ENCODE results near the gene ASGR2. TPM values are rescaled to one million over a fixed set of nuclear protein-coding genes. Genes with fewer than 3 reads are reported as not detected.
"Not testable (repeated sequence)": the region's sequence is repeated elsewhere in the genome, so short reads cannot be mapped to it uniquely, and the experiment has no call there.

The ASGR2 gene
- polyA plus RNA-seq (2013, experiment 1 of 2): 0.55 TPM
- 0.82 TPM for polyA plus RNA-seq (2013, experiment 2 of 2)

- Histone ChIP-seq H3K9me3 (ENCODE audit: insufficient read depth, low read depth, low read length) (no peaks in the 10 kb centered on the region), H3K27me3 (ENCODE audit: insufficient read depth, low read length) (no peaks in the 10 kb centered on the region), H3K9ac (ENCODE audit: low read depth, low read length) (no peak within 1 kb of the TSS), H3K27ac (ENCODE audit: low read depth, low read length) (no peak within 1 kb of the TSS), H3K36me3 (ENCODE audit: insufficient read depth, low read length) (no peaks in the 10 kb centered on the region), H3K4me1 (ENCODE audit: insufficient read depth, low read length) (no peaks in the 10 kb centered on the region), H3K4me3 (ENCODE audit: low read length) (no peak within 1 kb of the TSS)
- 89% methylated on average over 14 of the region's 14 CpGs for WGBS
Measured at GRCh38 chr17:7114241-7114874, at the start of gene ASGR2. TSS of gene ASGR2 (minus strand) at chr17:7114822. CDS start at chr17:7114240, 582 bp downstream.

GRCh38 chr17:7159571-7159970, 44.9 kb upstream of the ASGR2 start:
- H3K27ac ChIP-seq (ENCODE audit: low read depth, low read length); H3K9me3 ChIP-seq (ENCODE audit: insufficient read depth, low read depth, low read length); H3K4me1 ChIP-seq (ENCODE audit: insufficient read depth, low read length); H3K4me3 ChIP-seq (ENCODE audit: low read length); H3K9ac ChIP-seq (ENCODE audit: low read depth, low read length); H3K36me3 ChIP-seq (ENCODE audit: insufficient read depth, low read length); H3K27me3 ChIP-seq (ENCODE audit: insufficient read depth, low read length): not testable (repeated sequence)
- 89% methylated on average over 10 of the region's 10 CpGs for WGBS

GRCh38 chr17:7158424-7158823, 43.8 kb upstream of the ASGR2 start:
- H3K4me3 ChIP-seq (ENCODE audit: low read length); H3K27me3 ChIP-seq (ENCODE audit: insufficient read depth, low read length); H3K9me3 ChIP-seq (ENCODE audit: insufficient read depth, low read depth, low read length); H3K9ac ChIP-seq (ENCODE audit: low read depth, low read length); H3K36me3 ChIP-seq (ENCODE audit: insufficient read depth, low read length); H3K27ac ChIP-seq (ENCODE audit: low read depth, low read length); H3K4me1 ChIP-seq (ENCODE audit: insufficient read depth, low read length): not testable (repeated sequence)
- 97% methylated on average over 9 of the region's 10 CpGs for WGBS

GRCh38 chr17:7156342-7156940, 41.8 kb upstream of the ASGR2 start:
- Histone ChIP-seq H3K27ac (ENCODE audit: low read depth, low read length) (no peak overlapping the region), H3K27me3 (ENCODE audit: insufficient read depth, low read length) (no peaks in the 10 kb centered on the region), H3K9me3 (ENCODE audit: insufficient read depth, low read depth, low read length) (no peaks in the 10 kb centered on the region), H3K4me3 (ENCODE audit: low read length) (no peak overlapping the region), H3K4me1 (ENCODE audit: insufficient read depth, low read length) (no peaks in the 10 kb centered on the region), H3K9ac (ENCODE audit: low read depth, low read length) (no peak overlapping the region), H3K36me3 (ENCODE audit: insufficient read depth, low read length) (no peaks in the 10 kb centered on the region)
- WGBS: 83% methylated on average over 10 of the region's 10 CpGs

- no peak overlapping the region for H3K4me3 ChIP-seq (ENCODE audit: low read length)
- H3K27me3 ChIP-seq (ENCODE audit: insufficient read depth, low read length): no peaks in the 10 kb centered on the region
- 77% methylated on average over 3 of the region's 3 CpGs for WGBS
Measured at GRCh38 chr17:7147772-7148171, 33.1 kb upstream of the ASGR2 start.

GRCh38 chr17:7146115-7146514, 31.5 kb upstream of the ASGR2 start:
- no peaks in the 10 kb centered on the region for H3K27me3 ChIP-seq (ENCODE audit: insufficient read depth, low read length)
- WGBS: 45% methylated on average over 6 of the region's 6 CpGs
- peak overlapping the region; percentile 32; the same call in 1 of the 2 replicates for H3K27ac ChIP-seq (ENCODE audit: low read depth, low read length)
- no peaks in the 10 kb centered on the region for H3K36me3 ChIP-seq (ENCODE audit: insufficient read depth, low read length)
- H3K9ac ChIP-seq (ENCODE audit: low read depth, low read length): no peak overlapping the region
- H3K4me1 ChIP-seq (ENCODE audit: insufficient read depth, low read length): peaks cover 7% of the 10 kb centered on the region; the same call in 1 of the 2 replicates
- H3K9me3 ChIP-seq (ENCODE audit: insufficient read depth, low read depth, low read length): no peaks in the 10 kb centered on the region
- no peak overlapping the region for H3K4me3 ChIP-seq (ENCODE audit: low read length)

More at GRCh38 chr17:7147772-7148171, 33.1 kb upstream of the ASGR2 start:
- H3K36me3 ChIP-seq (ENCODE audit: insufficient read depth, low read length): no peaks in the 10 kb centered on the region
- no peaks in the 10 kb centered on the region for H3K9me3 ChIP-seq (ENCODE audit: insufficient read depth, low read depth, low read length)
- H3K4me1 ChIP-seq (ENCODE audit: insufficient read depth, low read length): peaks cover 7% of the 10 kb centered on the region; the same call in 1 of the 2 replicates
- H3K27ac ChIP-seq (ENCODE audit: low read depth, low read length): no peak overlapping the region
- no peak overlapping the region for H3K9ac ChIP-seq (ENCODE audit: low read depth, low read length)

GRCh38 chr17:7144213-7144612, 29.6 kb upstream of the ASGR2 start:
- no peak overlapping the region for H3K27ac ChIP-seq (ENCODE audit: low read depth, low read length)
- H3K9ac ChIP-seq (ENCODE audit: low read depth, low read length): no peak overlapping the region
- no peaks in the 10 kb centered on the region for H3K9me3 ChIP-seq (ENCODE audit: insufficient read depth, low read depth, low read length)
- no peaks in the 10 kb centered on the region for H3K27me3 ChIP-seq (ENCODE audit: insufficient read depth, low read length)
- peaks cover 18% of the 10 kb centered on the region for H3K4me1 ChIP-seq (ENCODE audit: insufficient read depth, low read length)
- H3K4me3 ChIP-seq (ENCODE audit: low read length): no peak overlapping the region
- H3K36me3 ChIP-seq (ENCODE audit: insufficient read depth, low read length): no peaks in the 10 kb centered on the region
- WGBS: 90% methylated on average over 11 of the region's 11 CpGs

GRCh38 chr17:7141824-7142223, 27.2 kb upstream of the ASGR2 start:
- Histone ChIP-seq H3K27ac (ENCODE audit: low read depth, low read length) (no peak overlapping the region), H3K9me3 (ENCODE audit: insufficient read depth, low read depth, low read length) (no peaks in the 10 kb centered on the region), H3K36me3 (ENCODE audit: insufficient read depth, low read length) (no peaks in the 10 kb centered on the region), H3K27me3 (ENCODE audit: insufficient read depth, low read length) (no peaks in the 10 kb centered on the region), H3K9ac (ENCODE audit: low read depth, low read length) (no peak overlapping the region), H3K4me1 (ENCODE audit: insufficient read depth, low read length) (peaks cover 18% of the 10 kb centered on the region), H3K4me3 (ENCODE audit: low read length) (no peak overlapping the region)
- WGBS: 87% methylated on average over 10 of the region's 10 CpGs

- 66% methylated on average over 10 of the region's 10 CpGs for WGBS
- peaks cover 11% of the 10 kb centered on the region; the same call in 1 of the 2 replicates for H3K4me1 ChIP-seq (ENCODE audit: insufficient read depth, low read length)
Measured at GRCh38 chr17:7139400-7139799, 24.8 kb upstream of the ASGR2 start.

GRCh38 chr17:7138800-7139381, 24.3 kb upstream of the ASGR2 start:
- Histone ChIP-seq H3K27ac (ENCODE audit: low read depth, low read length) (no peak overlapping the region), H3K36me3 (ENCODE audit: insufficient read depth, low read length) (no peaks in the 10 kb centered on the region), H3K9ac (ENCODE audit: low read depth, low read length) (no peak overlapping the region), H3K4me1 (ENCODE audit: insufficient read depth, low read length) (peaks cover 11% of the 10 kb centered on the region; the same call in 1 of the 2 replicates), H3K4me3 (ENCODE audit: low read length) (no peak overlapping the region), H3K9me3 (ENCODE audit: insufficient read depth, low read depth, low read length) (no peaks in the 10 kb centered on the region), H3K27me3 (ENCODE audit: insufficient read depth, low read length) (peaks cover 15% of the 10 kb centered on the region)
- WGBS: 79% methylated on average over 7 of the region's 7 CpGs

More at GRCh38 chr17:7139400-7139799, 24.8 kb upstream of the ASGR2 start:
- Histone ChIP-seq H3K36me3 (ENCODE audit: insufficient read depth, low read length) (no peaks in the 10 kb centered on the region), H3K27me3 (ENCODE audit: insufficient read depth, low read length) (peaks cover 10% of the 10 kb centered on the region), H3K27ac (ENCODE audit: low read depth, low read length) (no peak overlapping the region), H3K9me3 (ENCODE audit: insufficient read depth, low read depth, low read length) (no peaks in the 10 kb centered on the region), H3K9ac (ENCODE audit: low read depth, low read length) (no peak overlapping the region), H3K4me3 (ENCODE audit: low read length) (no peak overlapping the region)

- Histone ChIP-seq H3K27me3 (ENCODE audit: insufficient read depth, low read length) (peaks cover 22% of the 10 kb centered on the region), H3K9ac (ENCODE audit: low read depth, low read length) (no peak overlapping the region), H3K4me3 (ENCODE audit: low read length) (no peak overlapping the region), H3K4me1 (ENCODE audit: insufficient read depth, low read length) (peaks cover 11% of the 10 kb centered on the region; the same call in 1 of the 2 replicates), H3K9me3 (ENCODE audit: insufficient read depth, low read depth, low read length) (no peaks in the 10 kb centered on the region), H3K36me3 (ENCODE audit: insufficient read depth, low read length) (no peaks in the 10 kb centered on the region), H3K27ac (ENCODE audit: low read depth, low read length) (no peak overlapping the region)
- 82% methylated on average over 11 of the region's 13 CpGs for WGBS
Measured at GRCh38 chr17:7137171-7137943, 22.7 kb upstream of the ASGR2 start.

Measured in HUES64 (cell line).